ENCODE measurements around the gene NEMP2. TPM values are rescaled to one million over a fixed set of nuclear protein-coding genes. Genes with fewer than 3 reads are reported as not detected.

Gene NEMP2
- total RNA-seq, 1 donor from 2014 or later, result 3.8 TPM

DNA sequence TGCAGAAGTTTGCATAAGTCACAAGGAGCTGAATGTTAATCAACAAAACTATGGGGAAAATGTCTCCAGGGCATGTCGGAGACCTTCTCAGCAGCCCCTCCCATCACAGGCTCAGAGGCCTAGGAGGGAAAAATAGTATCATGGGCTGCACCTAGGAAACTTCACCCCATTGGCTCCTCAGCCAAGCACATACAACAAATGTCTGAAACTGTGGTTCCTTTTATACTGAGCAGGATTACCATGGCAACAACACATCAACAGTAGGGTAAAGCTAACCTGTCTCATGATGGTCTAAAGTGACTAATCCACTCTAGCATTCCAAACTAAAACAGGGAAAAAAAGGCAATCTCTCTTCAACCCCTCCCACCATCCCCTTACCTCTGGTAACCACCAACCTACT is 3.2 kb upstream of the NEMP2 start:
- TF ChIP-seq, protein P1, sequence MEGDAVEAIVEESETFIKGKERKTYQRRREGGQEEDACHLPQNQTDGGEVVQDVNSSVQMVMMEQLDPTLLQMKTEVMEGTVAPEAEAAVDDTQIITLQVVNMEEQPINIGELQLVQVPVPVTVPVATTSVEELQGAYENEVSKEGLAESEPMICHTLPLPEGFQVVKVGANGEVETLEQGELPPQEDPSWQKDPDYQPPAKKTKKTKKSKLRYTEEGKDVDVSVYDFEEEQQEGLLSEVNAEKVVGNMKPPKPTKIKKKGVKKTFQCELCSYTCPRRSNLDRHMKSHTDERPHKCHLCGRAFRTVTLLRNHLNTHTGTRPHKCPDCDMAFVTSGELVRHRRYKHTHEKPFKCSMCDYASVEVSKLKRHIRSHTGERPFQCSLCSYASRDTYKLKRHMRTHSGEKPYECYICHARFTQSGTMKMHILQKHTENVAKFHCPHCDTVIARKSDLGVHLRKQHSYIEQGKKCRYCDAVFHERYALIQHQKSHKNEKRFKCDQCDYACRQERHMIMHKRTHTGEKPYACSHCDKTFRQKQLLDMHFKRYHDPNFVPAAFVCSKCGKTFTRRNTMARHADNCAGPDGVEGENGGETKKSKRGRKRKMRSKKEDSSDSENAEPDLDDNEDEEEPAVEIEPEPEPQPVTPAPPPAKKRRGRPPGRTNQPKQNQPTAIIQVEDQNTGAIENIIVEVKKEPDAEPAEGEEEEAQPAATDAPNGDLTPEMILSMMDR (IDR thresholded peaks at IDR 0.05; ENCODE audit: insufficient read depth, low read length, poor library complexity, severe bottlenecking), result no peak

DNA sequence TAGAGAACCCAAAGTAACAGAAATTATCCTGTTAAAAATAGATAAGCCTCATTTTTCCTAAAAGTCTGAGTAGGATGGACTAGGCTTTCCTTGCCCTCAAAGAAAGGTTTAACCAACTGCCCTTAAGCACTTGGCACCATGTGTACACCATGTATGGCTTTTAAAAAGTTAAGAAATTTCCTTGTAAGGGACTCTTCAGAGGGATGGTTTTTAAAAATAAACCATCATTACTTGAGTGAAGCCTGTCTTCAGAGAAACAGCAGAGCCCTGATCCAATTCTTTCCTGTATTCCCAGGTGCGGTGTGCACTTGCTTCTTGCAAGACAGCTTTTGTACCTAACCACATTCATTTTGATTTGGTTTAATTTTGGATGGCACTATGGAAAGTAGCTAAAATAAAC is 1.1 kb upstream of the NEMP2 start:
- TF ChIP-seq, protein P1 (IDR thresholded peaks at IDR 0.05; ENCODE audit: insufficient read depth, low read length, poor library complexity, severe bottlenecking), result no peak
- Histone ChIP-seq H3K4me3 (ENCODE audit: low read depth, low read length) (peak overlapping the region; percentile 70), H3K27me3 (ENCODE audit: control insufficient read depth, insufficient read depth, low read length) (no peaks in the 10 kb centered on the region), H3K36me3 (ENCODE audit: control insufficient read depth, insufficient read depth, low read length) (no peaks in the 10 kb centered on the region)
- no peak for DNase-seq (ENCODE audit: low read depth)

More for the DNA sequence above, 3.2 kb upstream of the NEMP2 start:
- Histone ChIP-seq H3K36me3 (ENCODE audit: control insufficient read depth, insufficient read depth, low read length) (no peaks in the 10 kb centered on the region), H3K4me3 (ENCODE audit: low read depth, low read length) (no peak overlapping the region), H3K27me3 (ENCODE audit: control insufficient read depth, insufficient read depth, low read length) (no peaks in the 10 kb centered on the region)
- no peak for DNase-seq (ENCODE audit: low read depth)

DNA sequence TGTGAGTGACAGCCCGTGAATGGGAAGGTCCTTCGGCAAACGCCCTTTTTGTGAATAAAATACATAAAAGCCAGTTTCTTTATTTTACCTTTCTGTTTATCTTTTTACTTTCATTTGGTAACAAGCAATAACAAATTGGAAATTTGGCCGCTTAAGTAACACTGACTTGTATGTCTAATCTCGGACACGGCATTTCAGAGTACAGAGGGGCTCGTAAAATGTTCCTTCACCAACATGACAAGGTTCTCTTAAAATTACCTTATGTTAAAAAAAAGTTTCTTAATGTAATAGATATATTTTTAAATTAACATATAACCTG is 558 bp upstream of the NEMP2 start:
- TF ChIP-seq, protein P1 (IDR thresholded peaks at IDR 0.05; ENCODE audit: insufficient read depth, low read length, poor library complexity, severe bottlenecking), result no peak
- H3K27me3 ChIP-seq (ENCODE audit: control insufficient read depth, insufficient read depth, low read length), result no peaks in the 10 kb centered on the region
- no peaks in the 10 kb centered on the region for H3K36me3 ChIP-seq (ENCODE audit: control insufficient read depth, insufficient read depth, low read length)
- H3K4me3 ChIP-seq (ENCODE audit: low read depth, low read length), result peak overlapping the region; percentile 70
- DNase-seq (ENCODE audit: low read depth), result no peak

DNA sequence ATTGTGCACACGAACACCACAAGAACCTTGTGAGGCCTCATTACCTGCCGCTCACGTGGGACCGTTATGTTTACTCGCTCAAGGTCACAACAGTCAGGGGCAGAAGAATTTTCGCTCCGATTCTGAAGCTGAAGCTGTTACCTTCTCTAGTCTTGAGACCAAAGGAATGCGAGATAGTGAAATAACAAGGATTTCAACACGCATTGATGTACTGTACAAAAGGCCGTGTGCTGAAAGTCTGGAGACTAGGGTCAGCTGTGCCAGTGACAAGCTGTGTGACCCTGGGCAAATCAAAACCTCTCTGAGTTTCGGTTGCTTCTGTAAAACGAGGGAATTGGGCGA is 583 bp downstream of the NEMP2 start:
- no peak for DNase-seq (ENCODE audit: low read depth)
- Histone ChIP-seq H3K36me3 (ENCODE audit: control insufficient read depth, insufficient read depth, low read length) (no peaks in the 10 kb centered on the region), H3K27me3 (ENCODE audit: control insufficient read depth, insufficient read depth, low read length) (no peaks in the 10 kb centered on the region), H3K4me3 (ENCODE audit: low read depth, low read length) (peak overlapping the region; percentile 70)
- TF ChIP-seq, protein P1 (IDR thresholded peaks at IDR 0.05; ENCODE audit: insufficient read depth, low read length, poor library complexity, severe bottlenecking), result no peak

DNA sequence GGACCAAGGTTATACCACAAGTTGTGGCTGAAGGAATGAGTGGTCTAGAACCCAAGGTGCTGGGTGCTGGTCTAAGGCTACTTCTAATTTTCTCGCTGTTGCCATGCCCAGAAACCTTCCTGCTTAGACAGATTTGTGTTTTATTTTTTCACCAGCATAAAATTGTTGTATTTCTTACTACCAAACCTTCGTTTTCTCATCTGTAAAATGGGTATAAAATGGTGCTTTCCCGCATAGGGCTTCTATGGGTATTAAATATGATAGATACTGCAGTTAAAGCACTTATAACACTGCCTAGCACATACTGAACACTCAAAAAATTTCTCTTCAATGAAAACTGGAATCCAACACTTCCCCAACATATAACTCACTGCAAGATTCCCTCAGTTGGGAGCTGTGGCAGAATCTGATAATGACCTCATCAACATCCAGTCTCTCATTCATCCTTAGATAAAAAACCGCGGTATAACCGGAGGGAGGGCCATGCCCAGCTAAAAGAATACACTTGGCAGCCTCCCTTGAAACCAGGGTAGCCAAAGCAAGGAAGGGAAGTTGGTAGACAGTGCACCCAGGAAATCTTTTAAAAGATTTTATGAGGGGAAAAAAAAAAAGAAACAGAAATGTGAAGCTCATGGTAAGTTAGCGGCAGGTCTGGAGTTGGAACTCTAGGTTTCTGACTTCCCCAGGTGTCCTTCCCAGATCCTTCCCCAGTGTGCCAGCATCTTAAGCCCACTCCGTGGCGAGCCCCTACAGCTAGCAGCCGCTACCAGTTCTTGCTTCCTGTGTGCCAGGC is 1.2 kb downstream of the NEMP2 start:
- TF ChIP-seq, protein P1 (IDR thresholded peaks at IDR 0.05; ENCODE audit: insufficient read depth, low read length, poor library complexity, severe bottlenecking), result no peak
- no peaks in the 10 kb centered on the region for H3K27me3 ChIP-seq (ENCODE audit: control insufficient read depth, insufficient read depth, low read length)
- H3K4me3 ChIP-seq (ENCODE audit: low read depth, low read length), result peak overlapping the region; percentile 70
- DNase-seq (ENCODE audit: low read depth), result no peak
- H3K36me3 ChIP-seq (ENCODE audit: control insufficient read depth, insufficient read depth, low read length), result no peaks in the 10 kb centered on the region

DNA sequence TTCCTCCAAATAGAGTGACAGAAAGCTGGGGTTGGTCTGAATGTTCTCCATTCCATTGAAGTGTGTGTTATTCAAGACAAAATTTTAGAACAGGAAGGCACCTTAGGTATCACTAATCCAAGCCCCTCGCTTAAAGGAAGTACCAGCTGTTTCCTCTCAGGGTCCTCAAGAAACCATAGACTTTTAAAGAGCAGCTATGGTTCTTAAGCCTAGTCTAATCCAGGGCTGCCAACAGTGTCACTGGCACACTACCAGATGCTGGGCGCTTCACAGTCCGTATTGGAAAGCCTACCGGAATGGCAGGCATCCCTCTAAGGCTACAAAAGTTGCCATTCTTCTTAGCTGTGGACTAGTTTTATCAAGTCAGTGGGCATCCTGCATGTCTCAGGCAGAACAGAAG is 1.9 kb downstream of the NEMP2 start:
- Histone ChIP-seq H3K4me3 (ENCODE audit: low read depth, low read length) (no peak overlapping the region), H3K36me3 (ENCODE audit: control insufficient read depth, insufficient read depth, low read length) (no peaks in the 10 kb centered on the region), H3K27me3 (ENCODE audit: control insufficient read depth, insufficient read depth, low read length) (no peaks in the 10 kb centered on the region)
- TF ChIP-seq, protein P1 (IDR thresholded peaks at IDR 0.05; ENCODE audit: insufficient read depth, low read length, poor library complexity, severe bottlenecking), result no peak
- DNase-seq (ENCODE audit: low read depth), result no peak

Measured in kidney epithelial cell (primary cell).